K562 (cell line): ENCODE results near the gene STX19. TPM values are rescaled to one million over a fixed set of nuclear protein-coding genes. Genes with fewer than 3 reads are reported as not detected.

Experiments used
- CBX1 ChIP-seq: sonication (generic); IDR thresholded peaks from 2 replicates; pipeline ENCODE4 v1.6.1; 2016; ENCODE audit warnings: antibody characterized with exemption, low read depth, mild to moderate bottlenecking
- CGGBP1 ChIP-seq: fragments of 250-450 bp; sonication (Bioruptor Pico); IDR thresholded peaks from 2 replicates; pipeline ENCODE4 v1.9.0; 2021; ENCODE audit warnings: mild to moderate bottlenecking
- CREB3L1 ChIP-seq: fragments of 450-650 bp; IDR thresholded peaks from 2 replicates; pipeline ENCODE4 v1.6.1; 2014; ENCODE audit warnings: low read depth, mild to moderate bottlenecking, moderate library complexity, borderline replicate concordance
- DLX4 ChIP-seq: fragments of 250-450 bp; sonication (Bioruptor Pico); IDR thresholded peaks from 2 replicates; pipeline ENCODE4 v1.6.1; 2021; ENCODE audit warnings: mild to moderate bottlenecking
- ELF4 ChIP-seq: fragments of 450-650 bp; formaldehyde crosslinking; IDR thresholded peaks from 2 replicates; pipeline ENCODE4 v1.4.0; 2022; ENCODE audit warnings: missing genetic modification characterization
- GABPA ChIP-seq: fragments of 200-800 bp; sonication (Bioruptor generic); conservative IDR thresholded peaks from 2 replicates; pipeline ENCODE4 v1.6.1; 2016; ENCODE audit warnings: low read depth, missing genetic modification characterization, missing compliant biosample characterization
- HDAC6 ChIP-seq: IDR thresholded peaks from 2 replicates; pipeline ENCODE4 v1.6.1; 2012; ENCODE audit warnings: low read depth, mild to moderate bottlenecking, control low read depth, inconsistent platforms, low read length, moderate library complexity
- HNRNPLL ChIP-seq: fragments of 200-400 bp; formaldehyde crosslinking; IDR thresholded peaks from 2 replicates; pipeline ENCODE4 v1.6.1; 2017; ENCODE audit warnings: low read length, low read depth, mild to moderate bottlenecking; ENCODE audit not compliant: poor library complexity, severe bottlenecking
- KLF6 ChIP-seq: fragments of 250-450 bp; sonication (Bioruptor Pico); IDR thresholded peaks from 2 replicates; pipeline ENCODE4 v1.4.0; 2020; ENCODE audit warnings: mild to moderate bottlenecking, moderate library complexity, borderline replicate concordance
- MTA2 ChIP-seq: fragments of 450-650 bp; IDR thresholded peaks from 2 replicates; pipeline ENCODE4 v1.6.1; 2016; ENCODE audit warnings: low read depth
- NFE2 ChIP-seq: IDR thresholded peaks from 2 replicates; pipeline ENCODE4 v1.6.1; 2014; ENCODE audit warnings: antibody characterized with exemption, low read depth
- RBFOX2 ChIP-seq: fragments of 200-400 bp; formaldehyde crosslinking; IDR thresholded peaks from 2 replicates; pipeline ENCODE4 v1.6.1; 2017; ENCODE audit warnings: low read depth, mild to moderate bottlenecking, low read length, moderate library complexity
- RBM17 ChIP-seq: fragments of 200-400 bp; formaldehyde crosslinking; IDR thresholded peaks from 2 replicates; pipeline ENCODE4 v1.6.1; 2017; ENCODE audit warnings: low read depth, mild to moderate bottlenecking, low read length, borderline replicate concordance
- RNF219 ChIP-seq: fragments of 250-450 bp; sonication (Bioruptor Pico); IDR thresholded peaks from 2 replicates; pipeline ENCODE4 v1.5.0; 2022; ENCODE audit warnings: mild to moderate bottlenecking
- SP1 ChIP-seq: sonication (generic); formaldehyde crosslinking; IDR thresholded peaks from 2 replicates; pipeline ENCODE4 v1.8.1; 2022; ENCODE audit warnings: mild to moderate bottlenecking, missing genetic modification reagents
- TGIF2 ChIP-seq: sonication (generic); formaldehyde crosslinking; IDR thresholded peaks from 2 replicates; pipeline ENCODE4 v1.8.1; 2022; ENCODE audit warnings: mild to moderate bottlenecking, missing genetic modification reagents, moderate library complexity
- THAP12 ChIP-seq: fragments of 250-450 bp; sonication (Bioruptor Pico); IDR thresholded peaks from 2 replicates; pipeline ENCODE4 v1.9.0; 2021; ENCODE audit warnings: mild to moderate bottlenecking, inconsistent platforms
- TRIM24 ChIP-seq, 2 experiments: fragments of 450-650 bp; IDR thresholded peaks; 2 replicates each; pipeline ENCODE4 v1.6.1; 2016
- XRCC4 ChIP-seq: IDR thresholded peaks from one replicate; pipeline ENCODE4 v1.6.1; 2011; ENCODE audit not compliant: insufficient read depth, insufficient read length; ENCODE audit errors: extremely low read depth
- ZC3H8 ChIP-seq: fragments of 450-650 bp; IDR thresholded peaks from 2 replicates; pipeline ENCODE4 v1.6.1; 2017
- ZEB2 ChIP-seq: fragments of 450-650 bp; IDR thresholded peaks from 2 replicates; pipeline ENCODE4 v1.6.1; 2016
- ZFX ChIP-seq: sonication (generic); formaldehyde crosslinking; IDR thresholded peaks from 2 replicates; pipeline ENCODE4 v1.8.0; 2022; ENCODE audit warnings: mild to moderate bottlenecking, missing genetic modification reagents, moderate library complexity
- polyA plus RNA-seq, 8 experiments: library from polyadenylated mRNA; depleted of rRNA in 4 of 8; stranded (reverse) in 5 of 8; unstranded in 3 of 8; fragments of >200 nt; fragmentation: Nextera tagmentation in 2 of 8; fragmentation: Illumina TruSeq in 1 of 8; extraction: Ambion mirVana in 2 of 8; extraction: Trizol in 1 of 8; gene quantifications; 2 replicates each; pipeline versions ENCODE4 v1.2.1 to v1.2.3, GENCODE V29; 2011 to 2014; ENCODE audit warnings: inconsistent platforms in 1 of 8, missing spikeins in 1 of 8
- total RNA-seq, 7 experiments: library from RNA; depleted of rRNA in 6 of 7; stranded (reverse); fragments of >200 nt in 6 of 7; fragmentation: Illumina TruSeq in 2 of 7; extraction: Trizol in 2 of 7; gene quantifications; 2 replicates each; pipeline versions ENCODE4 v1.2.1 to v1.2.3, GENCODE V29; 2011 to 2021; ENCODE audit warnings: low replicate concordance in 1 of 7

Gene STX19
- total and polyA plus RNA-seq, 9 of the 15 experiments (the other 6 are each of a cell fraction or from before 2014, with no cell fraction given), result 0.04 TPM; not detected in 8

GRCh38 chr3:94062513-94063404 lies 34.4 kb upstream of the STX19 start, which contains the start of the genes DHFR2 and NSUN3 (continued):
- TF ChIP-seq SP1 (CRISPR knock-in tag), result no peak; the same call in 1 of the 2 replicates
- TF ChIP-seq KLF6 (CRISPR knock-in tag), result no peak
- peak; percentile 73 for TF ChIP-seq ZFX (CRISPR knock-in tag)
- no peak for TF ChIP-seq TGIF2 (CRISPR knock-in tag)
- TF ChIP-seq CGGBP1 (CRISPR knock-in tag), result no peak
- no peak for TF ChIP-seq ZEB2
- TF ChIP-seq TRIM24 (IDR thresholded peaks at IDR 0.05), result no peak
- no peak for TF ChIP-seq ZC3H8
- TF ChIP-seq HNRNPLL, result peak; percentile 92
- no peak for TF ChIP-seq XRCC4
- peak; percentile 31; the same call in 1 of the 2 replicates for TF ChIP-seq NFE2
- TF ChIP-seq RBM17, result no peak
- TF ChIP-seq MTA2, result no peak
- TF ChIP-seq RNF219, result no peak
- no peak for TF ChIP-seq CBX1
- TF ChIP-seq HDAC6, result no peak
- TF ChIP-seq GABPA (tag), result peak; percentile 86
- TF ChIP-seq ELF4, result no peak
- TF ChIP-seq DLX4 (CRISPR knock-in tag), result no peak
- TF ChIP-seq CREB3L1, result peak; percentile 90
- peak; percentile 92 for TF ChIP-seq RBFOX2
- TF ChIP-seq THAP12 (CRISPR knock-in tag), result no peak
